K562 (cell line): Measurements from ENCODE around the gene CDCP1. TPM values are rescaled to one million over a fixed set of nuclear protein-coding genes. Genes with fewer than 3 reads are reported as not detected.

Source experiments
- BCL6 ChIP-seq: fragments of 250-450 bp; sonication (Bioruptor Pico); IDR thresholded peaks from 2 replicates; pipeline ENCODE4 v1.4.0; 2020
- E2F6 ChIP-seq, 2 experiments: IDR thresholded peaks; 2 replicates each; pipeline ENCODE4 v1.6.1; 2011; ENCODE audit warnings: borderline replicate concordance in 1 of 2, control low read depth in 1 of 2, low read depth in 1 of 2, low read length in 1 of 2, mild to moderate bottlenecking in 1 of 2, mixed read lengths in 1 of 2, moderate library complexity in 1 of 2; ENCODE audit not compliant: insufficient read depth in 1 of 2, insufficient read length in 1 of 2, poor library complexity in 1 of 2, severe bottlenecking in 1 of 2; ENCODE audit errors: extremely low read depth in 1 of 2
- E2F8 ChIP-seq: fragments of 450-650 bp; IDR thresholded peaks from 2 replicates; pipeline ENCODE4 v1.7.1; 2018; ENCODE audit warnings: mild to moderate bottlenecking, low read depth; ENCODE audit not compliant: partially characterized antibody
- HMBOX1 ChIP-seq: sonication (generic); IDR thresholded peaks from 2 replicates; pipeline ENCODE4 v1.6.1; 2016
- KAT8 ChIP-seq: fragments of 450-650 bp; IDR thresholded peaks from 2 replicates; pipeline ENCODE4 v1.6.1; 2016; ENCODE audit warnings: low read depth, mild to moderate bottlenecking
- MNT ChIP-seq, 2 experiments: fragments of 450-650 bp; conservative IDR thresholded peaks; 2 replicates each; pipeline ENCODE4 v1.6.1; 2017; ENCODE audit warnings: mild to moderate bottlenecking in 2 of 2, moderate library complexity in 2 of 2
- NONO ChIP-seq, 2 experiments: fragments of 200-400 bp in 1 of 2; fragments of 450-650 bp in 1 of 2; formaldehyde crosslinking in 1 of 2; IDR thresholded peaks; 2 replicates each; pipeline ENCODE4 v1.6.1; 2017; ENCODE audit warnings: low read depth in 2 of 2, mild to moderate bottlenecking in 2 of 2, moderate library complexity in 2 of 2, low read length in 1 of 2
- RFX7 ChIP-seq: fragments of 250-450 bp; sonication (Bioruptor Pico); IDR thresholded peaks from 2 replicates; pipeline ENCODE4 v1.5.1; 2021; ENCODE audit warnings: mild to moderate bottlenecking
- SPI1 ChIP-seq: IDR thresholded peaks from 2 replicates; pipeline ENCODE4 v1.6.1; 2011; ENCODE audit warnings: low read depth, low read length, control low read depth, borderline replicate concordance
- SRF ChIP-seq, 2 experiments: fragments of 250-450, 450-650 bp in 1 of 2; sonication (Bioruptor Pico) in 1 of 2; sonication (generic) in 1 of 2; formaldehyde crosslinking; IDR thresholded peaks; 2 replicates each; pipeline versions ENCODE4 v1.5.0 to v1.5.1; 2020 to 2022; ENCODE audit warnings: mild to moderate bottlenecking in 1 of 2, missing genetic modification reagents in 1 of 2
- TAF7 ChIP-seq: fragments of 450-650 bp; IDR thresholded peaks from 2 replicates; pipeline ENCODE4 v1.6.1; 2016; ENCODE audit warnings: missing genetic modification characterization, missing compliant biosample characterization
- TOE1 ChIP-seq, 2 experiments: fragments of 450-650 bp in 1 of 2; sonication (generic) in 1 of 2; formaldehyde crosslinking in 1 of 2; IDR thresholded peaks; 2 replicates each; pipeline versions ENCODE4 v1.7.1 to v1.8.0; 2016 to 2022; ENCODE audit warnings: borderline replicate concordance in 2 of 2, mild to moderate bottlenecking in 2 of 2, antibody characterized with exemption in 1 of 2, inconsistent platforms in 1 of 2, low read depth in 1 of 2, missing genetic modification reagents in 1 of 2, moderate library complexity in 1 of 2
- ZBTB49 ChIP-seq: sonication (generic); formaldehyde crosslinking; IDR thresholded peaks from 2 replicates; pipeline ENCODE4 v1.8.0; 2022; ENCODE audit warnings: missing genetic modification reagents, mild to moderate bottlenecking, borderline replicate concordance
- ZNF197 ChIP-seq: fragments of 200-800 bp; sonication (Bioruptor generic); IDR thresholded peaks from 2 replicates; pipeline ENCODE4 v1.6.1; 2016; ENCODE audit warnings: low read depth, missing genetic modification characterization, missing compliant biosample characterization
- ZNF76 ChIP-seq: fragments of 250-450 bp; sonication (Bioruptor Pico); IDR thresholded peaks from 2 replicates; pipeline ENCODE4 v1.4.0; 2020; ENCODE audit warnings: mild to moderate bottlenecking, moderate library complexity, borderline replicate concordance
- polyA plus RNA-seq, 8 experiments: library from polyadenylated mRNA; depleted of rRNA in 4 of 8; stranded (reverse) in 5 of 8; unstranded in 3 of 8; fragments of >200 nt; fragmentation: Nextera tagmentation in 2 of 8; fragmentation: Illumina TruSeq in 1 of 8; extraction: Ambion mirVana in 2 of 8; extraction: Trizol in 1 of 8; gene quantifications; 2 replicates each; pipeline versions ENCODE4 v1.2.1 to v1.2.3, GENCODE V29; 2011 to 2014; ENCODE audit warnings: inconsistent platforms in 1 of 8, missing spikeins in 1 of 8
- total RNA-seq, 7 experiments: library from RNA; depleted of rRNA in 6 of 7; stranded (reverse); fragments of >200 nt in 6 of 7; fragmentation: Illumina TruSeq in 2 of 7; extraction: Trizol in 2 of 7; gene quantifications; 2 replicates each; pipeline versions ENCODE4 v1.2.1 to v1.2.3, GENCODE V29; 2011 to 2021; ENCODE audit warnings: low replicate concordance in 1 of 7

The CDCP1 gene
- total and polyA plus RNA-seq, 9 of the 15 experiments (the other 6 are each of a cell fraction or from before 2014, with no cell fraction given): 3.9 to 16.4 (median 5.2) TPM

GRCh38 chr3:45092132-45093031 is 53.8 kb downstream of the CDCP1 start (continued):
- TF ChIP-seq HMBOX1 (peak; percentile 87), TOE1 (IDR thresholded peaks at IDR 0.05; ENCODE audit: borderline replicate concordance) (peak; percentile 53; the same call in 1 of the 2 replicates), TOE1 (CRISPR knock-in tag; IDR thresholded peaks at IDR 0.05; ENCODE audit: borderline replicate concordance, low read depth) (no peak), E2F6 (IDR thresholded peaks at IDR 0.05; ENCODE audit: borderline replicate concordance in 1 of 2, extremely low read depth in 1 of 2, insufficient read depth in 1 of 2, insufficient read length in 1 of 2, low read depth in 1 of 2, low read length in 1 of 2, poor library complexity in 1 of 2, severe bottlenecking in 1 of 2) (peak in 1 of 2 experiments; percentile 42), MNT (conservative IDR thresholded peaks at IDR 0.05) (0 out of 4 replicates have a peak, but pooled peaks of 1 of the 2 experiments have one; percentile 68), NONO (IDR thresholded peaks at IDR 0.05; ENCODE audit: low read depth in 2 of 2, low read length in 1 of 2) (peak in 1 of 2 experiments; percentile 47; a peak in 1 of 4 replicates), E2F8 (peak; percentile 22), SRF (CRISPR knock-in tag; IDR thresholded peaks at IDR 0.05) (no peak), KAT8 (peak; percentile 82; the same call in 1 of the 2 replicates), ZNF76 (CRISPR knock-in tag) (no peak), SPI1 (no peak), ZBTB49 (CRISPR knock-in tag) (no peak), RFX7 (CRISPR knock-in tag) (no peak), BCL6 (no peak), ZNF197 (CRISPR knock-in tag) (0 out of 2 replicates have a peak, but pooled peaks have one; percentile 12), TAF7 (tag) (0 out of 2 replicates have a peak, but pooled peaks have one; percentile 16)
